ENCODE measurements around the gene TSPO2. TPM values are rescaled to one million over a fixed set of nuclear protein-coding genes. Genes with fewer than 3 reads are reported as not detected.

TSPO2 gene
- total RNA-seq, 6 donors from 2014 or later: not detected

- TF ChIP-seq POLR2A (IDR thresholded peaks at IDR 0.05) (peak in 3 of 4 donors; percentile 90 to 95 (median 94)), CTCF (IDR thresholded peaks at IDR 0.05) (peak; percentile 40 to 89 (median 58)), EP300 (IDR thresholded peaks at IDR 0.05) (peak in 1 of 4 donors; percentile 20), POLR2AphosphoS5 (IDR thresholded peaks at IDR 0.05) (peak; percentile 77 to 93)
- Histone ChIP-seq H3K9me3 (no peaks in the 10 kb centered on the region), H3K27me3 (no peaks in the 10 kb centered on the region), H3K36me3 (peaks cover 0 to 18% (median 2%) of the 10 kb centered on the region in 4 donors), H3K27ac (peak overlapping the region; percentile 99 to 100 (median 99)), H3K4me1 (peaks cover 32 to 43% (median 37%) of the 10 kb centered on the region in 4 donors), H3K4me3 (peak overlapping the region; percentile 84 to 97 (median 91))
- WGBS, 2 donors: 0% methylated on average over 19 to 50 of the region's 74 CpGs
- DNase-seq: peak; percentile 94 to 95
- ATAC-seq (ENCODE audit: low FRiP score in 2 of 2): peak; percentile 0 to 48
Observed at GRCh38 chr6:41073203-41073967, 31.1 kb downstream of the TSPO2 start.

GRCh38 chr6:41073968-41074691, 31.9 kb downstream of the TSPO2 start:
- DNase-seq (no peak), ATAC-seq (ENCODE audit: low FRiP score in 2 of 2) (no peak)
- Histone ChIP-seq H3K9me3 (no peaks in the 10 kb centered on the region), H3K36me3 (peaks cover 0 to 15% (median 0%) of the 10 kb centered on the region in 4 donors), H3K27ac (peak overlapping the region; percentile 99 to 100 (median 99)), H3K4me3 (peak overlapping the region; percentile 84 to 97 (median 91)), H3K4me1 (peaks cover 32 to 43% (median 37%) of the 10 kb centered on the region in 4 donors), H3K27me3 (no peaks in the 10 kb centered on the region)
- TF ChIP-seq POLR2A (IDR thresholded peaks at IDR 0.05): no peak
- TF ChIP-seq CTCF (IDR thresholded peaks at IDR 0.05): no peak
- 6 to 7% methylated on average over 11 of the region's 11 CpGs for WGBS, 2 donors

GRCh38 chr6:41074692-41075436, 32.6 kb downstream of the TSPO2 start:
- Histone ChIP-seq H3K27me3 (no peaks in the 10 kb centered on the region), H3K27ac (peak overlapping the region; percentile 99 to 100 (median 99)), H3K4me3 (peak overlapping the region in 3 of 4 donors; percentile 84 to 97 (median 93)), H3K36me3 (peaks cover 2 to 15% (median 5%) of the 10 kb centered on the region in 4 donors), H3K9me3 (no peaks in the 10 kb centered on the region), H3K4me1 (peaks cover 32 to 43% (median 37%) of the 10 kb centered on the region in 4 donors)
- DNase-seq: peak in 1 of 2 donors; percentile 33
- ATAC-seq (ENCODE audit: low FRiP score in 2 of 2): no peak
- TF ChIP-seq CTCF (IDR thresholded peaks at IDR 0.05) (no peak), EP300 (IDR thresholded peaks at IDR 0.05) (no peak), POLR2A (IDR thresholded peaks at IDR 0.05) (no peak), POLR2AphosphoS5 (IDR thresholded peaks at IDR 0.05) (no peak)
- WGBS, 2 donors: 47 to 57% methylated on average over 11 of the region's 11 CpGs

GRCh38 chr6:41075651-41076626, 33.7 kb downstream of the TSPO2 start:
- DNase-seq: no peak
- 80 to 82% methylated on average over 4 of the region's 4 CpGs for WGBS, 2 donors
- peaks cover 30 to 42% (median 33%) of the 10 kb centered on the region in 4 donors for H3K4me1 ChIP-seq
- no peaks in the 10 kb centered on the region for H3K27me3 ChIP-seq
- H3K4me3 ChIP-seq: no peak overlapping the region
- no peak for ATAC-seq (ENCODE audit: low FRiP score in 2 of 2)
- peaks cover 7 to 21% (median 9%) of the 10 kb centered on the region in 4 donors for H3K36me3 ChIP-seq
- TF ChIP-seq POLR2AphosphoS5 (IDR thresholded peaks at IDR 0.05): no peak
- no peak for TF ChIP-seq CTCF (IDR thresholded peaks at IDR 0.05)
- TF ChIP-seq POLR2A (IDR thresholded peaks at IDR 0.05): no peak
- TF ChIP-seq EP300 (IDR thresholded peaks at IDR 0.05): no peak
- H3K9me3 ChIP-seq: no peaks in the 10 kb centered on the region
- H3K27ac ChIP-seq: peak overlapping the region in 2 of 4 donors; percentile 99 to 100

All from upper lobe of left lung (tissue), 6 donors.